GM12878 (cell line): Measurements from ENCODE around the gene TMED7. TPM values are rescaled to one million over a fixed set of nuclear protein-coding genes. Genes with fewer than 3 reads are reported as not detected.

Experiments used
- ATAC-seq: fragments of 200-7000 bp; cut with Tn5 transposase; 3 replicates; pipeline ENCODE4 v1.9.1; 2020; ENCODE audit warnings: mild to moderate bottlenecking, moderate library complexity
- BruUV-seq: library from RNA; stranded (reverse); fragments of 400-500 nt; replicated peaks from 2 replicates; lab custom pipeline; 2021; lab: Mats Ljungman, UMichigan
- CTCF ChIA-PET: fragments of 300-600 bp; sonication (Branson Sonifier 250); formaldehyde crosslinking; extraction: SDS; loops from one replicate; lab custom pipeline; 2021; ENCODE audit warnings: inconsistent platforms; lab: Yijun Ruan, JAX
- POLR2A ChIA-PET: fragments of 350-600 bp; formaldehyde crosslinking; extraction: SDS; loops from one replicate; lab custom pipeline; 2021; ENCODE audit warnings: inconsistent platforms; lab: Charles Lee
- RAD21 ChIA-PET: fragments of 300-600 bp; sonication (Branson Sonifier 250); formaldehyde crosslinking; loops from one replicate; lab custom pipeline; 2023; ENCODE audit warnings: antibody characterized with exemption; ENCODE audit not compliant: unreplicated experiment; lab: Charles Lee
- SMC1A ChIA-PET: fragments of 300-600 bp; sonication (Branson Sonifier 250); formaldehyde crosslinking; loops from one replicate; lab custom pipeline; 2023; ENCODE audit not compliant: unreplicated experiment, uncharacterized antibody; lab: Charles Lee
- DNase-seq: peaks from one replicate; pipeline ENCODE4 v3.0.0-alpha.2; 2011; ENCODE audit warnings: low read depth, low spot score
- FAIRE-seq: peaks from 3 replicates; lab custom pipeline; 2011; peaks lifted over from hg19 to GRCh38; lab: Jason Lieb, UNC
- H2AFZ ChIP-seq: 2 replicates; pipeline ENCODE4 v1.6.0; 2011; ENCODE audit warnings: low read depth, low read length, control low read depth; ENCODE audit not compliant: control insufficient read depth
- H3K27ac ChIP-seq: 2 replicates; pipeline ENCODE4 v1.5.1; 2011; ENCODE audit warnings: control low read depth; ENCODE audit not compliant: control insufficient read depth, insufficient read depth
- H3K27me3 ChIP-seq, 2 experiments: replicated peaks in 1 of 2; 2 replicates each; pipeline versions ENCODE4 v1.6.0 to v1.6.1; 2011; ENCODE audit warnings: low read length in 1 of 2; ENCODE audit not compliant: control insufficient read depth in 2 of 2, insufficient read depth in 2 of 2
- H3K36me3 ChIP-seq, 2 experiments: 2 replicates each; pipeline ENCODE4 v1.5.1; 2011; ENCODE audit warnings: low read length in 1 of 2; ENCODE audit not compliant: control insufficient read depth in 2 of 2, insufficient read depth in 2 of 2
- H3K4me1 ChIP-seq: 2 replicates; pipeline ENCODE4 v1.6.1; 2011; ENCODE audit warnings: mild to moderate bottlenecking, low read length, moderate library complexity, mixed read lengths; ENCODE audit not compliant: control insufficient read depth, insufficient read depth
- H3K4me2 ChIP-seq: 2 replicates; pipeline ENCODE4 v1.6.0; 2011; ENCODE audit warnings: control low read depth; ENCODE audit not compliant: control insufficient read depth, insufficient read depth
- H3K4me3 ChIP-seq: fragments of 200-600 bp; sonication (generic); 2 replicates; pipeline ENCODE4 v1.5.1; 2016
- H3K79me2 ChIP-seq: 2 replicates; pipeline ENCODE4 v1.6.0; 2011; ENCODE audit warnings: low read length; ENCODE audit not compliant: control insufficient read depth, insufficient read depth
- H3K9ac ChIP-seq: 2 replicates; pipeline ENCODE4 v1.8.0; 2011; ENCODE audit warnings: low read length, control low read depth, mixed read lengths; ENCODE audit not compliant: control insufficient read depth, insufficient read depth
- H3K9me3 ChIP-seq: replicated peaks from 3 replicates; pipeline ENCODE4 v1.5.1; 2011; ENCODE audit warnings: mild to moderate bottlenecking, low read length; ENCODE audit not compliant: control insufficient read depth, insufficient read depth
- H4K20me1 ChIP-seq: 2 replicates; pipeline ENCODE4 v1.6.0; 2011; ENCODE audit not compliant: control insufficient read depth, insufficient read depth
- ATF2 ChIP-seq: IDR thresholded peaks from 2 replicates; pipeline ENCODE4 v1.6.1; 2012; ENCODE audit warnings: low read length, inconsistent platforms
- BCL3 ChIP-seq: IDR thresholded peaks from 2 replicates; pipeline ENCODE4 v1.6.1; 2011; ENCODE audit warnings: borderline replicate concordance, low read depth, mild to moderate bottlenecking, moderate library complexity, low read length; ENCODE audit not compliant: insufficient read depth, poor library complexity, severe bottlenecking
- CBX3 ChIP-seq: fragments of 200-600 bp; sonication (generic); IDR thresholded peaks from 2 replicates; pipeline ENCODE4 v1.6.1; 2016; ENCODE audit warnings: low read depth, borderline replicate concordance
- CBX5 ChIP-seq: sonication (generic); IDR thresholded peaks from 2 replicates; pipeline ENCODE4 v1.6.1; 2016; ENCODE audit warnings: low read depth, moderate library complexity, mild to moderate bottlenecking, inconsistent platforms
- CREM ChIP-seq: IDR thresholded peaks from 2 replicates; pipeline ENCODE4 v1.6.1; 2014; ENCODE audit warnings: antibody characterized with exemption, low read depth
- E4F1 ChIP-seq: fragments of 450-650 bp; IDR thresholded peaks from 2 replicates; pipeline ENCODE4 v1.6.1; 2018; ENCODE audit warnings: borderline replicate concordance, mild to moderate bottlenecking; ENCODE audit not compliant: partially characterized antibody
- ETV6 ChIP-seq, 2 experiments: fragments of 450-650 bp in 1 of 2; IDR thresholded peaks in 1 of 2; conservative IDR thresholded peaks in 1 of 2; 2 replicates each; pipeline ENCODE4 v1.6.1; 2014; ENCODE audit warnings: antibody characterized with exemption in 1 of 2, borderline replicate concordance in 1 of 2, low read depth in 1 of 2, mild to moderate bottlenecking in 1 of 2, moderate library complexity in 1 of 2
- IKZF2 ChIP-seq, 2 experiments: fragments of 450-650 bp; IDR thresholded peaks; 2 replicates each; pipeline ENCODE4 v1.6.1; 2017; ENCODE audit warnings: mild to moderate bottlenecking in 2 of 2, moderate library complexity in 2 of 2
- JUND ChIP-seq: IDR thresholded peaks from 2 replicates; pipeline ENCODE4 v1.6.1; 2012; ENCODE audit warnings: low read depth, mild to moderate bottlenecking, low read length, improper control_type of control experiment, moderate library complexity
- MXI1 ChIP-seq: fragments of 150-350 bp; IDR thresholded peaks from 2 replicates; pipeline ENCODE4 v1.6.1; 2011; ENCODE audit warnings: low read depth, mild to moderate bottlenecking, inconsistent platforms, low read length, improper control_type of control experiment
- MYC ChIP-seq: IDR thresholded peaks from 2 replicates; pipeline ENCODE4 v1.6.1; 2011; ENCODE audit warnings: mild to moderate bottlenecking, low read length, moderate library complexity, inconsistent platforms; ENCODE audit not compliant: insufficient read depth, insufficient replicate concordance, insufficient read length, severe bottlenecking
- NFYB ChIP-seq: IDR thresholded peaks from 2 replicates; pipeline ENCODE4 v1.6.1; 2011; ENCODE audit warnings: low read depth, mild to moderate bottlenecking, low read length, improper control_type of control experiment, moderate library complexity; ENCODE audit not compliant: insufficient read depth
- NR2C2 ChIP-seq: IDR thresholded peaks from 2 replicates; pipeline ENCODE4 v1.6.1; 2011; ENCODE audit warnings: borderline replicate concordance, low read depth; ENCODE audit not compliant: control insufficient read depth, insufficient read length
- POLR2AphosphoS5 ChIP-seq: IDR thresholded peaks from 2 replicates; pipeline ENCODE4 v1.6.1; 2011; ENCODE audit warnings: mild to moderate bottlenecking, low read length, inconsistent platforms
- RELA ChIP-seq: fragments of 450-650 bp; IDR thresholded peaks from 2 replicates; pipeline ENCODE4 v1.8.0; 2014; ENCODE audit warnings: borderline replicate concordance; ENCODE audit not compliant: partially characterized antibody
- SIN3A ChIP-seq: IDR thresholded peaks from 2 replicates; pipeline ENCODE4 v1.6.1; 2012; ENCODE audit warnings: low read depth, low read length, improper control_type of control experiment
- SREBF2 ChIP-seq: IDR thresholded peaks from 2 replicates; pipeline ENCODE4 v1.6.1; 2012; ENCODE audit warnings: mild to moderate bottlenecking, low read length
- USF2 ChIP-seq: IDR thresholded peaks from 2 replicates; pipeline ENCODE4 v1.6.1; 2011; ENCODE audit warnings: low read depth, low read length, improper control_type of control experiment, borderline replicate concordance
- YY1 ChIP-seq: IDR thresholded peaks from 2 replicates; pipeline ENCODE4 v1.6.1; 2011; ENCODE audit warnings: low read depth, mild to moderate bottlenecking, low read length
- ZZZ3 ChIP-seq: IDR thresholded peaks from 2 replicates; pipeline ENCODE4 v1.6.1; 2011; ENCODE audit warnings: low read depth; ENCODE audit not compliant: control insufficient read depth, insufficient read length
- WGBS: methylation state at CpG from one replicate; pipeline ENCODE4 v1.1.6; 2016; ENCODE audit warnings: low lambda C conversion rate; ENCODE audit not compliant: insufficient replicate concordance, insufficient coverage; ENCODE audit errors: missing lambda C conversion rate; 5-methylcytosine and 5-hydroxymethylcytosine counted together
- in situ Hi-C: fragments of 300-500 bp; cut with MboI; formaldehyde crosslinking; loops from 9 replicates; pipeline ENCODE4 v1.14.3; 2018; ENCODE audit warnings: mixed read lengths
- intact Hi-C: fragments of 100-400 bp; cut with micrococcal nuclease; formaldehyde crosslinking; loops from one replicate; pipeline ENCODE4 v1.14.2; 2022; ENCODE audit not compliant: unreplicated experiment
- polyA plus RNA-seq, 11 experiments: library from polyadenylated mRNA; depleted of rRNA in 4 of 11; unstranded in 6 of 11; stranded (reverse) in 5 of 11; fragments of >200 nt; fragmentation: Nextera tagmentation in 4 of 11; fragmentation: Illumina TruSeq in 1 of 11; extraction: Ambion mirVana in 4 of 11; extraction: Trizol in 1 of 11; gene quantifications; 1 replicate in 1 of 11; 2 replicates in 10 of 11; pipeline versions ENCODE4 v1.2.1 to v1.2.3, GENCODE V29; 2011 to 2016; ENCODE audit warnings: inconsistent platforms in 2 of 11, missing spikeins in 2 of 11, low read depth in 1 of 11
- total RNA-seq, 4 experiments: library from RNA; depleted of rRNA in 3 of 4; stranded (reverse); fragments of >200 nt in 3 of 4; fragmentation: Illumina TruSeq in 1 of 4; extraction: Trizol in 1 of 4; gene quantifications; 2 replicates each; pipeline versions ENCODE4 v1.2.1 to v1.2.3, GENCODE V29; 2013 to 2021

TMED7 gene
- total and polyA plus RNA-seq, 10 of the 15 experiments (the other 5 are each of a cell fraction or from before 2014, with no cell fraction given): 8.0 to 37.3 (median 25.2) TPM

- H3K4me1 ChIP-seq: no peaks in the 10 kb centered on the region
- in situ Hi-C loops (no loop called here), intact Hi-C loops (no loop called here)
- no peak for TF ChIP-seq MYC
- TF ChIP-seq JUND: no peak
- no peak for TF ChIP-seq NR2C2
- no peak for TF ChIP-seq MXI1
- no peak for TF ChIP-seq NFYB
- no peak for TF ChIP-seq SIN3A
- TF ChIP-seq E4F1: no peak
- TF ChIP-seq YY1: no peak
- TF ChIP-seq BCL3: no peak
- TF ChIP-seq CREM: no peak
- no peak for TF ChIP-seq RELA
- TF ChIP-seq ZZZ3: no peak
- no peak for TF ChIP-seq POLR2AphosphoS5
- no peak for TF ChIP-seq SREBF2
- no peak for TF ChIP-seq ETV6 (conservative IDR thresholded peaks at IDR 0.05 in 1 of 2, IDR thresholded peaks at IDR 0.05 in 1 of 2; ENCODE audit: borderline replicate concordance in 1 of 2, low read depth in 1 of 2)
- TF ChIP-seq CBX5: no peak
- no peak for TF ChIP-seq ATF2
- TF ChIP-seq CBX3: no peak
- no peak for TF ChIP-seq USF2
- TF ChIP-seq IKZF2 (IDR thresholded peaks at IDR 0.05): no peak
- no peak overlapping the region for H2AFZ ChIP-seq
- SMC1A ChIA-PET: interaction anchor here (1.6 kb wide), 1 partner anchor 375 kb away, joined by 3 read pairs; no protein-coding TSS in a partner anchor
- H3K27me3 ChIP-seq: no peaks in the 10 kb centered on the region
- no peak overlapping the region for H3K4me3 ChIP-seq
- ATAC-seq (no peak), FAIRE-seq (no peak), DNase-seq (no peak)
- H3K9me3 ChIP-seq: no peaks in the 10 kb centered on the region
- H3K9ac ChIP-seq: no peak overlapping the region
- POLR2A ChIA-PET: no interaction called here
- RAD21 ChIA-PET: no interaction called here
- no TSS peak for BruUV-seq
- no peak overlapping the region for H3K27ac ChIP-seq
- 22% methylated on average over 2 of the region's 2 CpGs for WGBS
- H3K79me2 ChIP-seq: no peaks in the 10 kb centered on the region
- H4K20me1 ChIP-seq: no peaks in the 10 kb centered on the region
- H3K36me3 ChIP-seq: no peaks in the 10 kb centered on the region
- CTCF ChIA-PET: no interaction called here
- no peak overlapping the region for H3K4me2 ChIP-seq
Observed at GRCh38 chr5:115657881-115658233, 32.0 kb upstream of the TMED7 start.
